Glutamatergic neuron (in vitro differentiated cells): ENCODE data around the gene GADD45B. TPM values are rescaled to one million over a fixed set of nuclear protein-coding genes. Genes with fewer than 3 reads are reported as not detected.

Experiments used
- DNase-seq: peaks from one replicate; pipeline ENCODE4 v3.0.0; 2022
- H3K27ac Mint-ChIP-seq: one replicate; pipeline ENCODE4 v1.8.0; 2020; ENCODE audit warnings: mild to moderate bottlenecking, mixed read lengths, inconsistent platforms; ENCODE audit not compliant: unreplicated experiment
- H3K27me3 Mint-ChIP-seq: one replicate; pipeline ENCODE4 v1.8.0; 2020; ENCODE audit warnings: mild to moderate bottlenecking, moderate library complexity, mixed read lengths, inconsistent platforms; ENCODE audit not compliant: unreplicated experiment
- H3K36me3 Mint-ChIP-seq: one replicate; pipeline ENCODE4 v1.8.0; 2020; ENCODE audit warnings: mild to moderate bottlenecking, mixed read lengths, inconsistent platforms; ENCODE audit not compliant: unreplicated experiment
- H3K4me1 Mint-ChIP-seq: one replicate; pipeline ENCODE4 v1.8.0; 2020; ENCODE audit warnings: mild to moderate bottlenecking, low read depth, mixed read lengths, inconsistent platforms; ENCODE audit not compliant: unreplicated experiment
- H3K4me3 Mint-ChIP-seq: one replicate; pipeline ENCODE4 v1.8.0; 2020; ENCODE audit warnings: mild to moderate bottlenecking, mixed read lengths, inconsistent platforms; ENCODE audit not compliant: unreplicated experiment
- H3K9me3 Mint-ChIP-seq: one replicate; pipeline ENCODE4 v1.8.0; 2020; ENCODE audit warnings: mild to moderate bottlenecking, moderate library complexity, mixed read lengths, inconsistent platforms; ENCODE audit not compliant: unreplicated experiment
- CTCF ChIP-seq: fragments of 200-600 bp; sonication (generic); IDR thresholded peaks from one replicate; pipeline ENCODE4 v1.5.0; 2021; ENCODE audit not compliant: partially characterized antibody, unreplicated experiment
- long read RNA-seq: library from polyadenylated mRNA; unstranded; transcript quantifications from one replicate; pipeline ENCODE4 v2.0.0, GENCODE V29; 2020; ENCODE audit not compliant: unreplicated experiment
- total RNA-seq: library from RNA; stranded (reverse); fragmentation: NEBNext Ultra II Directional; extraction: Animal tissue kit (Norgen Biotek cat#: 25700); gene quantifications from one replicate; pipeline ENCODE4 v1.2.1, GENCODE V29; 2021; ENCODE audit not compliant: unreplicated experiment

Gene GADD45B
- total RNA-seq: 3.8 TPM
- long read RNA-seq, partial matches to known transcripts: 0 of 2 reads
- long read RNA-seq, other reads (novel, unspliced or antisense): 0 of 2 reads

GRCh38 chr19:2475702-2476450 lies at the start of gene GADD45B:
Gene GADD45B (plus strand): TSS chr19:2476127. CDS start chr19:2476359, 232 bp downstream.
- peaks cover 3% of the 10 kb centered on the region for H3K9me3 Mint-ChIP-seq
- H3K4me3 Mint-ChIP-seq: peak within 1 kb of the TSS; percentile 88
- peaks cover 3% of the 10 kb centered on the region for H3K4me1 Mint-ChIP-seq
- H3K27ac Mint-ChIP-seq: peak within 1 kb of the TSS; percentile 7
- peak; percentile 87 for DNase-seq
- TF ChIP-seq CTCF: no peak
- H3K27me3 Mint-ChIP-seq: peaks cover 26% of the 10 kb centered on the region
- H3K36me3 Mint-ChIP-seq: no peaks in the 10 kb centered on the region

GRCh38 chr19:2426611-2427428 lies 49.1 kb upstream of the GADD45B start:
- TF ChIP-seq CTCF: no peak
- DNase-seq: peak; percentile 77
- H3K27me3 Mint-ChIP-seq: peaks cover 6% of the 10 kb centered on the region
- peak overlapping the region; percentile 98 for H3K27ac Mint-ChIP-seq
- peaks cover 13% of the 10 kb centered on the region for H3K4me1 Mint-ChIP-seq
- H3K9me3 Mint-ChIP-seq: peaks cover 6% of the 10 kb centered on the region
- H3K36me3 Mint-ChIP-seq: no peaks in the 10 kb centered on the region
- peak overlapping the region; percentile 94 for H3K4me3 Mint-ChIP-seq

GRCh38 chr19:2427429-2428320 lies 48.3 kb upstream of the GADD45B start, which contains the start of gene TIMM13:
Gene TIMM13 (minus strand): TSS chr19:2427586. CDS start chr19:2427533, 53 bp downstream.
- H3K27me3 Mint-ChIP-seq: peaks cover 6% of the 10 kb centered on the region
- H3K9me3 Mint-ChIP-seq: peaks cover 6% of the 10 kb centered on the region
- H3K36me3 Mint-ChIP-seq: no peaks in the 10 kb centered on the region
- DNase-seq: peak; percentile 98
- H3K4me1 Mint-ChIP-seq: peaks cover 13% of the 10 kb centered on the region
- no peak for TF ChIP-seq CTCF
- peak within 1 kb of the TSS; percentile 98 for H3K27ac Mint-ChIP-seq
- H3K4me3 Mint-ChIP-seq: peak within 1 kb of the TSS; percentile 94

- H3K4me3 Mint-ChIP-seq: peak overlapping the region; percentile 94
- peak overlapping the region; percentile 98 for H3K27ac Mint-ChIP-seq
- DNase-seq: peak; percentile 65
- H3K4me1 Mint-ChIP-seq: peaks cover 13% of the 10 kb centered on the region
- H3K9me3 Mint-ChIP-seq: peaks cover 6% of the 10 kb centered on the region
- peaks cover 6% of the 10 kb centered on the region for H3K27me3 Mint-ChIP-seq
- TF ChIP-seq CTCF: no peak
- H3K36me3 Mint-ChIP-seq: no peaks in the 10 kb centered on the region
Observed at GRCh38 chr19:2428321-2428690, 47.6 kb upstream of the GADD45B start.
